PC-3 (cell line): Measurements from ENCODE around the gene COLGALT1. TPM values are rescaled to one million over a fixed set of nuclear protein-coding genes. Genes with fewer than 3 reads are reported as not detected.

Experiments
- ATAC-seq: fragments of 200-7000 bp; cut with Tn5 transposase; 2 replicates; pipeline ENCODE4 v1.9.1; 2020; ENCODE audit warnings: mild to moderate bottlenecking, moderate library complexity
- BruUV-seq: library from RNA; stranded (reverse); fragments of 400-500 nt; replicated peaks from 2 replicates; lab custom pipeline; 2021; lab: Mats Ljungman, UMichigan
- CTCF ChIA-PET: fragments of 300-600 bp; sonication (Branson Sonifier 250); formaldehyde crosslinking; loops from one replicate; lab custom pipeline; 2022; ENCODE audit warnings: antibody characterized with exemption; lab: Charles Lee
- POLR2A ChIA-PET: fragments of 300-600 bp; sonication (Branson Sonifier 250); formaldehyde crosslinking; loops from one replicate; lab custom pipeline; 2022; ENCODE audit warnings: antibody characterized with exemption; ENCODE audit not compliant: unreplicated experiment; lab: Charles Lee
- DNase-seq: peaks from one replicate; pipeline ENCODE4 v3.0.0-alpha.2; 2015
- H2AFZ ChIP-seq: fragments of 300-600 bp; sonication (generic); 2 replicates; pipeline ENCODE4 v1.6.0; 2016; ENCODE audit warnings: antibody characterized with exemption, low read length
- H3F3A ChIP-seq: fragments of 300-600 bp; sonication (generic); one replicate; pipeline ENCODE4 v1.6.0; 2017; ENCODE audit warnings: antibody characterized with exemption, low read length, control low read depth, mild to moderate bottlenecking; ENCODE audit not compliant: unreplicated experiment
- H3K27ac ChIP-seq: fragments of 300-600 bp; sonication (generic); 2 replicates; pipeline ENCODE4 v1.5.1; 2016; ENCODE audit warnings: mild to moderate bottlenecking, low read length
- H3K27me3 ChIP-seq: fragments of 300-600 bp; sonication (generic); 2 replicates; pipeline ENCODE4 v1.6.1; 2016; ENCODE audit warnings: low read length, mixed read lengths
- H3K36me3 ChIP-seq: fragments of 300-600 bp; sonication (generic); 2 replicates; pipeline ENCODE4 v1.6.1; 2016; ENCODE audit warnings: low read depth, mixed run types, low read length, mixed read lengths
- H3K4me1 ChIP-seq: fragments of 300-600 bp; sonication (generic); 2 replicates; pipeline ENCODE4 v1.5.1; 2016; ENCODE audit warnings: low read length; ENCODE audit not compliant: insufficient read depth
- H3K4me2 ChIP-seq: fragments of 300-600 bp; sonication (generic); 2 replicates; pipeline ENCODE4 v1.6.0; 2016; ENCODE audit warnings: low read length
- H3K4me3 ChIP-seq: fragments of 300-600 bp; sonication (generic); 2 replicates; pipeline ENCODE4 v1.5.1; 2016; ENCODE audit warnings: mild to moderate bottlenecking, low read length, mixed read lengths
- H3K79me2 ChIP-seq: fragments of 300-600 bp; sonication (generic); 2 replicates; pipeline ENCODE4 v1.6.1; 2017; ENCODE audit warnings: low read length, mixed read lengths
- H3K9ac ChIP-seq: fragments of 300-600 bp; sonication (generic); 2 replicates; pipeline ENCODE4 v1.6.0; 2016; ENCODE audit warnings: mild to moderate bottlenecking, low read length
- H3K9me2 ChIP-seq: fragments of 300-600 bp; sonication (generic); replicated peaks from 2 replicates; pipeline ENCODE4 v1.6.1; 2016; ENCODE audit warnings: mixed run types, low read length, mixed read lengths
- H3K9me3 ChIP-seq: fragments of 300-600 bp; sonication (generic); 2 replicates; pipeline ENCODE4 v1.6.1; 2016; ENCODE audit warnings: low read length, mixed read lengths
- H4K20me1 ChIP-seq: fragments of 300-600 bp; sonication (generic); 2 replicates; pipeline ENCODE4 v1.6.1; 2016; ENCODE audit warnings: low read length, mixed read lengths
- EZH2 ChIP-seq: fragments of 300-600 bp; sonication (generic); IDR thresholded peaks from one replicate; pipeline ENCODE4 v1.6.1; 2017; ENCODE audit warnings: antibody characterized with exemption, mild to moderate bottlenecking, low read length; ENCODE audit not compliant: unreplicated experiment
- EZH2phosphoT487 ChIP-seq: fragments of 300-600 bp; sonication (generic); IDR thresholded peaks from 2 replicates; pipeline ENCODE4 v1.6.1; 2018; ENCODE audit warnings: mild to moderate bottlenecking, antibody characterized with exemption, low read length, borderline replicate concordance
- intact Hi-C: fragments of 100-400 bp; cut with micrococcal nuclease; formaldehyde crosslinking; loops from 2 replicates; pipeline ENCODE4 v1.9.0; 2023
- total RNA-seq: library from RNA; depleted of rRNA; stranded (reverse); fragments of >200 nt; gene quantifications from 2 replicates; pipeline ENCODE4 v1.2.3, GENCODE V29; 2014
- TF ChIP-seq, protein P1 (sequence below): fragments of 300-600 bp; sonication (generic); conservative IDR thresholded peaks from 2 replicates; pipeline ENCODE4 v1.5.1; 2017; ENCODE audit warnings: antibody characterized with exemption, low read depth, mild to moderate bottlenecking, low read length

COLGALT1 gene
- total RNA-seq, 1 experiment from 2014 or later, result 80.7 TPM

DNA sequence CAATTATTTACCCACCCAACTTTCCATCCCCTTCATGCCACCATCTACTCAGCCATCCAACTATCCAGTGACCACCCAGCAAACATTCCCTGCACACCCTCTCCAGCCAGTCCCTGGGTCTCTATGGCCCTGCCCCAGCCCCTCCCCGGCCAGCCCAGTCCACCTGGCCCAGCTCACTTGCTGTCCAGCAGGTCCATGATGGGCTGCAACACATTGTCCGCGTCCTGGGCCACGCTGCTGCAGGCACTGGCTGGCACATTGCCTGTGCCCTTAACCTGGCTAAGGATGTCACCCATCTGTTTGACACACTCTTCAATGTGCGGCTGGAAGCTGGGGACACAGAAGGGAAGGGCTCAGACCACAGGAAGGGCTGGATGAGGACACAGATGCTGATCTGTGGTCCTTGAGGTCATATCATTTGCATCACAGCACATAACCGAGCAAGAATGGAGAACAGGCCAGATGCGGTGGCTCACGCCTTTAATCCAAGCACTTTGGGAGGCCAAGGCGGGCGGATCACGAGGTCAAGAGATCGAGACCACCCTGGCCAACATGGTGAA, 71.1 kb downstream of the COLGALT1 start:
- no peak overlapping the region for H3K4me3 ChIP-seq
- no peaks in the 10 kb centered on the region for H3F3A ChIP-seq
- no peak overlapping the region for H3K27ac ChIP-seq
- no peak overlapping the region for H3K9ac ChIP-seq
- H3K36me3 ChIP-seq, result no peaks in the 10 kb centered on the region
- no peak for DNase-seq
- no peak for ATAC-seq
- intact Hi-C loops, result no loop called here
- no peaks in the 10 kb centered on the region for H3K79me2 ChIP-seq
- TF ChIP-seq EZH2phosphoT487 (no peak), EZH2 (no peak)
- TF ChIP-seq, protein P1, sequence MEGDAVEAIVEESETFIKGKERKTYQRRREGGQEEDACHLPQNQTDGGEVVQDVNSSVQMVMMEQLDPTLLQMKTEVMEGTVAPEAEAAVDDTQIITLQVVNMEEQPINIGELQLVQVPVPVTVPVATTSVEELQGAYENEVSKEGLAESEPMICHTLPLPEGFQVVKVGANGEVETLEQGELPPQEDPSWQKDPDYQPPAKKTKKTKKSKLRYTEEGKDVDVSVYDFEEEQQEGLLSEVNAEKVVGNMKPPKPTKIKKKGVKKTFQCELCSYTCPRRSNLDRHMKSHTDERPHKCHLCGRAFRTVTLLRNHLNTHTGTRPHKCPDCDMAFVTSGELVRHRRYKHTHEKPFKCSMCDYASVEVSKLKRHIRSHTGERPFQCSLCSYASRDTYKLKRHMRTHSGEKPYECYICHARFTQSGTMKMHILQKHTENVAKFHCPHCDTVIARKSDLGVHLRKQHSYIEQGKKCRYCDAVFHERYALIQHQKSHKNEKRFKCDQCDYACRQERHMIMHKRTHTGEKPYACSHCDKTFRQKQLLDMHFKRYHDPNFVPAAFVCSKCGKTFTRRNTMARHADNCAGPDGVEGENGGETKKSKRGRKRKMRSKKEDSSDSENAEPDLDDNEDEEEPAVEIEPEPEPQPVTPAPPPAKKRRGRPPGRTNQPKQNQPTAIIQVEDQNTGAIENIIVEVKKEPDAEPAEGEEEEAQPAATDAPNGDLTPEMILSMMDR, result no peak
- H3K9me2 ChIP-seq, result no peaks in the 10 kb centered on the region
- CTCF ChIA-PET, result no interaction called here
- no peaks in the 10 kb centered on the region for H3K4me1 ChIP-seq
- H2AFZ ChIP-seq, result no peak overlapping the region
- H3K9me3 ChIP-seq, result no peaks in the 10 kb centered on the region
- no peaks in the 10 kb centered on the region for H4K20me1 ChIP-seq
- BruUV-seq, result no TSS peak
- H3K4me2 ChIP-seq, result no peak overlapping the region
- peaks cover 13% of the 10 kb centered on the region for H3K27me3 ChIP-seq
- POLR2A ChIA-PET, result no interaction called here

GRCh38 chr19:17627161-17627560, 71.7 kb downstream of the COLGALT1 start:
- TF ChIP-seq, protein P1, result no peak
- TF ChIP-seq EZH2, result no peak
- TF ChIP-seq EZH2phosphoT487, result no peak
- BruUV-seq, result no TSS peak
- Histone ChIP-seq H3K4me3 (no peak overlapping the region), H4K20me1 (no peaks in the 10 kb centered on the region), H3K4me2 (no peak overlapping the region), H3K36me3 (no peaks in the 10 kb centered on the region), H3K4me1 (no peaks in the 10 kb centered on the region), H3K9me2 (no peaks in the 10 kb centered on the region), H3K79me2 (no peaks in the 10 kb centered on the region), H2AFZ (no peak overlapping the region), H3K27me3 (peaks cover 13% of the 10 kb centered on the region), H3K27ac (no peak overlapping the region), H3K9ac (no peak overlapping the region), H3F3A (no peaks in the 10 kb centered on the region), H3K9me3 (no peaks in the 10 kb centered on the region)
- no peak for DNase-seq
- ATAC-seq, result no peak
- intact Hi-C loops, result no loop called here
- ChIA-PET CTCF (no interaction called here), POLR2A (no interaction called here)

- H2AFZ ChIP-seq, result no peak overlapping the region
- DNase-seq (no peak), ATAC-seq (no peak)
- H3K9me2 ChIP-seq, result no peaks in the 10 kb centered on the region
- no peaks in the 10 kb centered on the region for H3K4me1 ChIP-seq
- no peak overlapping the region for H3K4me3 ChIP-seq
- intact Hi-C loops, result no loop called here
- no peaks in the 10 kb centered on the region for H4K20me1 ChIP-seq
- no peak overlapping the region for H3K27ac ChIP-seq
- no TSS peak for BruUV-seq
- no peaks in the 10 kb centered on the region for H3K79me2 ChIP-seq
- H3K36me3 ChIP-seq, result no peaks in the 10 kb centered on the region
- no peak overlapping the region for H3K9ac ChIP-seq
- POLR2A ChIA-PET, result no interaction called here
- H3K27me3 ChIP-seq, result peaks cover 13% of the 10 kb centered on the region
- no peaks in the 10 kb centered on the region for H3F3A ChIP-seq
- no peaks in the 10 kb centered on the region for H3K9me3 ChIP-seq
- H3K4me2 ChIP-seq, result no peak overlapping the region
- CTCF ChIA-PET, result no interaction called here
- TF ChIP-seq EZH2 (no peak), EZH2phosphoT487 (no peak)
- TF ChIP-seq, protein P1, result no peak
Measured at GRCh38 chr19:17627921-17628320, 72.5 kb downstream of the COLGALT1 start.
